Lung (tissue), 12 donors: ENCODE data around the gene ALKBH7. TPM values are rescaled to one million over a fixed set of nuclear protein-coding genes. Genes with fewer than 3 reads are reported as not detected.

Experiments
- ATAC-seq: fragments of 200-7000 bp; cut with Tn5 transposase; one replicate; pipeline ENCODE4 v1.9.1; 2020; ENCODE audit warnings: moderate number of reproducible peaks; ENCODE audit not compliant: insufficient read depth, low FRiP score
- DNase-seq, 3 donors: peaks; one replicate each; pipeline ENCODE4 v3.0.0-alpha.2; 2013 to 2017
- H3K27ac ChIP-seq, 2 donors: one replicate each; pipeline ENCODE4 v1.5.1; 2013; ENCODE audit warnings: mild to moderate bottlenecking in 2 of 2, moderate library complexity in 2 of 2, control low read depth in 1 of 2, inconsistent platforms in 1 of 2, low read depth in 1 of 2, low read length in 1 of 2
- H3K27me3 ChIP-seq, 3 donors: one replicate each; pipeline ENCODE4 v1.5.1; 2013; ENCODE audit warnings: low read length in 2 of 3; ENCODE audit not compliant: control insufficient read depth in 3 of 3, insufficient read depth in 3 of 3
- H3K36me3 ChIP-seq, 4 donors: one replicate each; pipeline ENCODE4 v1.5.1; 2013; ENCODE audit warnings: low read length in 4 of 4, mild to moderate bottlenecking in 1 of 4, moderate library complexity in 1 of 4; ENCODE audit not compliant: control insufficient read depth in 4 of 4, insufficient read depth in 4 of 4
- H3K4me1 ChIP-seq, 5 donors: one replicate each; pipeline ENCODE4 v1.5.1; 2013; ENCODE audit warnings: low read length in 5 of 5, mild to moderate bottlenecking in 2 of 5, moderate library complexity in 1 of 5; ENCODE audit not compliant: control insufficient read depth in 5 of 5, insufficient read depth in 5 of 5
- H3K4me3 ChIP-seq: one replicate; pipeline ENCODE4 v1.5.1; 2013; ENCODE audit warnings: mild to moderate bottlenecking, control low read depth, moderate library complexity
- H3K9ac ChIP-seq, 2 donors: one replicate each; pipeline ENCODE4 v1.5.1; 2013; ENCODE audit warnings: low read length in 2 of 2, control low read depth in 1 of 2; ENCODE audit not compliant: insufficient read depth in 1 of 2
- H3K9me3 ChIP-seq, 4 donors: one replicate each; pipeline ENCODE4 v1.5.1; 2013; ENCODE audit warnings: low read length in 3 of 4, mild to moderate bottlenecking in 1 of 4, moderate library complexity in 1 of 4; ENCODE audit not compliant: control insufficient read depth in 4 of 4, insufficient read depth in 3 of 4
- CTCF ChIP-seq: IDR thresholded peaks from 2 replicates; pipeline ENCODE4 v1.5.1; 2012; ENCODE audit warnings: mild to moderate bottlenecking; ENCODE audit errors: control extremely low read depth, extremely low read depth
- WGBS, 2 donors: extraction: QIAGEN DNeasy Blood & Tissue Kit; methylation state at CpG; one replicate each; pipeline ENCODE4 v1.1.7; 2013; 5-methylcytosine and 5-hydroxymethylcytosine counted together
- polyA plus RNA-seq, 2 donors: library from polyadenylated mRNA; stranded (reverse); fragments of 200-250 nt; gene quantifications; one replicate each; pipeline ENCODE4 v1.2.1, GENCODE V29; 2013
- total RNA-seq, 2 donors: library from RNA; depleted of rRNA in 1 of 2; stranded (reverse); fragments of >200 nt in 1 of 2; gene quantifications; one replicate each; pipeline ENCODE4 v1.2.1, GENCODE V29; 2014 to 2021
- donor health status: control.
- donor health status: control.
- donor health status: Bipolar disorder and iron deficiency.
- donor health status: healthy.
- donor health status: DM: yes; HTN: yes; CAD: no.

The ALKBH7 gene
- total and polyA plus RNA-seq, 4 donors: 26.8 to 84.2 (median 53.4) TPM

DNA sequence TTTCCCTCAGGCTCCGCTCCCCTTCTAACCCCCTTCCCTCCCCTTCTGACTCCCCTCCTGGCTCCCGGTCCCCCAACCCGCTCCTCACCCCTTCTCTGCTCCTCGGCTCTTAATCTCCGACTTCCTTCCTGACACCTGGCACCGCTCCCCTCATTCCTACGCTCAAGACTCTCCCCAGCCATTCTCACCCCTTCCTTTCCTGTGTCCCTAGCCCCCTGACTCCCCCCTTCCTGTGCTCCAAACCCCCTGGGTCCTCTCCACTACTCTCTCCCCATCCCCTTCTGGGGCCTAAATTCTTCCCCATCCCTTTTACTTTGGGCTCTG, 10.6 kb upstream of the ALKBH7 start:
- H3K4me1 ChIP-seq: peaks cover 0 to 6% (median 5%) of the 10 kb centered on the region in 5 donors
- no peak for ATAC-seq
- peak overlapping the region; percentile 93 for H3K4me3 ChIP-seq
- no peak for TF ChIP-seq CTCF
- H3K36me3 ChIP-seq: peaks cover 4 to 18% (median 9%) of the 10 kb centered on the region in 4 donors
- 0% methylated on average over 7 of the region's 7 CpGs for WGBS, 2 donors
- DNase-seq: peak in 1 of 3 donors; percentile 64
- peak overlapping the region; percentile 78 to 85 for H3K27ac ChIP-seq
- H3K9me3 ChIP-seq: no peaks in the 10 kb centered on the region
- H3K9ac ChIP-seq: peak overlapping the region; percentile 70 to 77
- H3K27me3 ChIP-seq: no peaks in the 10 kb centered on the region

DNA sequence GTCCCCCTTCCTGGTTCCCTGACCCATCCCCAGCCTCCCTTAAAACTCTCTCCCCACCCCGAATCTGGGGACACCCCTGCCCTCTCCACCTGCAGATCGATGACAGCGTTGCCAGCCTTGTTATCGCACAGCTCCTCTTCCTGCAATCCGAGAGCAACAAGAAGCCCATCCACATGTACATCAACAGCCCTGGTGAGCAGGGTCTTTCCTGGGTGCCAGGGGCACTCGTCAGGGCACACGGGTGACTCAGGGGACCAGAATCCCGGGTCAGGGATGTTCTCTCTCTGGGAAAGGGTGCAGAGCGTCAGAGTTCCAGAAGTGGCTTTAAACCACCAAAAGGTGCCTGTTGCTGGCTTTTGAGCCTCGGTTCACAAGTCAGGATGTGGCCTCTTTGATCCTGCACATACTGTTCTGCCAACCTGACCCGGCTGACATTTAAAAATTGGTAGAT, 10.2 kb upstream of the ALKBH7 start:
- Histone ChIP-seq H3K4me1 (peaks cover 0 to 6% (median 5%) of the 10 kb centered on the region in 5 donors), H3K27ac (peak overlapping the region; percentile 78 to 85), H3K4me3 (peak overlapping the region; percentile 93), H3K9ac (peak overlapping the region; percentile 70 to 77), H3K27me3 (no peaks in the 10 kb centered on the region), H3K36me3 (peaks cover 5 to 19% (median 9%) of the 10 kb centered on the region in 4 donors), H3K9me3 (no peaks in the 10 kb centered on the region)
- no peak for DNase-seq
- no peak for ATAC-seq
- TF ChIP-seq CTCF: no peak
- 30 to 34% methylated on average over 11 of the region's 11 CpGs for WGBS, 2 donors

- Histone ChIP-seq H3K9ac (no peak overlapping the region), H3K4me3 (no peak overlapping the region), H3K27me3 (no peaks in the 10 kb centered on the region), H3K27ac (no peak overlapping the region), H3K9me3 (no peaks in the 10 kb centered on the region), H3K4me1 (peaks cover 0 to 6% (median 4%) of the 10 kb centered on the region in 5 donors), H3K36me3 (peaks cover 14 to 35% (median 14%) of the 10 kb centered on the region in 4 donors)
- ATAC-seq: no peak
- DNase-seq: no peak
- WGBS, 2 donors: 96 to 98% methylated on average over 21 of the region's 21 CpGs
- TF ChIP-seq CTCF: no peak
Observed at GRCh38 chr19:6364353-6364752, 8.2 kb upstream of the ALKBH7 start.

GRCh38 chr19:6373096-6373812, 660 bp downstream of the ALKBH7 start:
- no peaks in the 10 kb centered on the region for H3K27me3 ChIP-seq
- peaks cover 0 to 12% (median 6%) of the 10 kb centered on the region in 5 donors for H3K4me1 ChIP-seq
- ATAC-seq (peak; percentile 91), DNase-seq (peak; percentile 99 to 100 (median 99))
- H3K9me3 ChIP-seq: no peaks in the 10 kb centered on the region
- peak overlapping the region in 1 of 2 donors; percentile 16 for H3K9ac ChIP-seq
- H3K4me3 ChIP-seq: peak overlapping the region; percentile 90
- H3K36me3 ChIP-seq: peaks cover 4 to 24% (median 12%) of the 10 kb centered on the region in 4 donors
- peak overlapping the region; percentile 97 for H3K27ac ChIP-seq
- no peak for TF ChIP-seq CTCF
- WGBS, 2 donors: 1% methylated on average over 45 to 53 of the region's 53 CpGs
